NCI-H2171 (cell line): ENCODE results near the gene AKT1S1.

Experiments
- DNase-seq: peaks from one replicate; lab custom pipeline; 2025; lab: John Stamatoyannopoulos, UW

Gene AKT1S1

GRCh38 chr19:49907745-49908446 lies 30.7 kb upstream of the AKT1S1 start:
- DNase-seq: no peak

DNA sequence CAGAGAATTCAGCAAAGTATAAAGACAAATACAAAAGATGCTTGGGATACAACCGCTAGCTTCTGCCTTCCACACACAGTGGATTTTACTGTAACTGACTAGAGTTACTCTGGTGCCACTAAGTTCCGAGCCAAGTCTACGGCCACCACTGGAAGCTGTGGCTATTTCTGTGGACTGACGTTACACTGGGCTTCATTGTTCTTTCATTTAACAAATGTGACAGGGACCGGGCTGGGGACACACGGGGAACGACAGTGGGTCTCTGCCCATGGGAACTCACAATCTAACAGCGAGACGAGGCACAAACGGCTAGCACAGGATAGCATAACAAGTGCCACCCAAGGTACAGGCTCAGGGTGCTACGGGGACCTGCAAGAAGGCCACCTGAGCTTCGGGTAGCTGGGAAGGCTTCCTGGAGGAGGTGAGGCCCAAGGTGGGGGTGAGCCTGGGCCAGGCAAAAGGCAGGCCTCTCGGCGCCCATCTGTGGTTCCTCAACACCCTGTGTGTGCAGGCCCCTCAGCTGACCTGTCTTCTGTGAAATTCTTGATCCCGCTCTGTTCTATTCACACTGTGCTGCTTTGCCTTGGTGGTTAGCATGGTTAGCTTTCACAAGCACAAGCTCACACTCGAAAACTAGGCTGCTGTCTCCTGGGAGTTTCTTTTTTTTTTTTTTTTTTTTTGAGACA lies 29.9 kb upstream of the AKT1S1 start:
- DNase-seq: no peak

DNA sequence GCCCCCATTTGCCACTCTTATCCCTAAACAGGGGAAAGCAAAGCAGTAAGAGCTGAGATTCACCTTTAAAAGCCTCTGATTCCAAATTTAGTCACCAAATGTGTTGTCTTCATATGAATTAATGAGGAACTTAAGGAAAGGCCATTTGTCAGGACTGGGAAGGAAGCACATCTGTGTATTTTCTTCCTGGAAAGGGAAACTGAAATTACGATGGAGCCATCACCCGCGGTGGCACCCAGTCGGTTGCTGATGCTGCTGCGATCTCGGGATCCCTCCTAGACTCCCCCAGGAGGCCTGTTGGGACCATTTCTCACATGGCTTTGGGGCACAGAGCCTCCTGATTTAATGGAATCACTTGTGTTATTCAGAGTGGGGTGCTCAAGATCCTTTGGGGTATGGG lies 27.0 kb upstream of the AKT1S1 start:
- DNase-seq: no peak

- DNase-seq: no peak
These were observed 19.9 kb upstream of the AKT1S1 start, which contains the start of gene IL4I1 for GRCh38 chr19:49896863-49897621. Gene IL4I1, minus strand, starts transcription at chr19:49896887. Its CDS starts 727 bp downstream, at chr19:49896160.

- no peak for DNase-seq
These were observed 18.6 kb upstream of the AKT1S1 start for GRCh38 chr19:49895566-49896297.

DNA sequence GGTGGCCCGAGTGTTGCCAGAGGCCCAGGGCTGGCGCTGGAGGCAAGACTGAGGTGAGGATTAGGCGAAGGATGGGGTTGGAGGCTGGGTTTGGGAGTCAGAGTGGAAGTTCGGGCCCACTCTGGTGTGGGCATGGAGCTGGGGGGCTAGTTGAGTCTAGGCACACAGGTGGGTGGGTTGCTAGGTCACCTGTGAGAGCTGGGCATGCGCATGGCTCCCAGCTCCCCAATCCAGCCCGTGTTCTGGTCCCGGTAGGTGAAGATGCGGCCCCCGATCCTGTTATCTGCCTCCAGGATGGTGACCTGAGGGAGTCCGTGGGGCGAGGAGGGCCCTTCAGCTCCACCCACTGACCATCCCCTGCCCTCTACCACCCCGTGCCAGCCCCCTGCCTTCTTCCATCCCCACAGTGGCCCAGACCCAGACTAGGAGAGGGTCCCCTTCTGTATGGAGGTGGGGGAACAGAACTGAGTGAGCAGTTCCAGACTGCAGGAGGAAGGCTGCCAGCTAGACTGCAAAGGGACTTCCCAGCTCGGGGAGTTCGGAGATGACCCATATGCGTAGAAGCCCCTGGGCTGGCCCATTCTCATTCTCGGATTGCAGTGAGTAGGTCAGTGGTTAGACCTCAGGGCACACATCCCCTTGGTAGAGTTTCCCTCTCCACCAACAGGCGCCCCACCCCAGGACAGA lies 17.9 kb upstream of the AKT1S1 start:
- no peak for DNase-seq

- no peak for DNase-seq
These were observed 17.0 kb upstream of the AKT1S1 start for GRCh38 chr19:49894011-49894664.

- DNase-seq: no peak
These were observed 15.6 kb upstream of the AKT1S1 start for GRCh38 chr19:49892716-49893115.

- DNase-seq: no peak
These were observed 14.2 kb upstream of the AKT1S1 start for GRCh38 chr19:49891393-49891792.

GRCh38 chr19:49890349-49891311 lies 13.5 kb upstream of the AKT1S1 start:
- DNase-seq: peak; percentile 42

DNA sequence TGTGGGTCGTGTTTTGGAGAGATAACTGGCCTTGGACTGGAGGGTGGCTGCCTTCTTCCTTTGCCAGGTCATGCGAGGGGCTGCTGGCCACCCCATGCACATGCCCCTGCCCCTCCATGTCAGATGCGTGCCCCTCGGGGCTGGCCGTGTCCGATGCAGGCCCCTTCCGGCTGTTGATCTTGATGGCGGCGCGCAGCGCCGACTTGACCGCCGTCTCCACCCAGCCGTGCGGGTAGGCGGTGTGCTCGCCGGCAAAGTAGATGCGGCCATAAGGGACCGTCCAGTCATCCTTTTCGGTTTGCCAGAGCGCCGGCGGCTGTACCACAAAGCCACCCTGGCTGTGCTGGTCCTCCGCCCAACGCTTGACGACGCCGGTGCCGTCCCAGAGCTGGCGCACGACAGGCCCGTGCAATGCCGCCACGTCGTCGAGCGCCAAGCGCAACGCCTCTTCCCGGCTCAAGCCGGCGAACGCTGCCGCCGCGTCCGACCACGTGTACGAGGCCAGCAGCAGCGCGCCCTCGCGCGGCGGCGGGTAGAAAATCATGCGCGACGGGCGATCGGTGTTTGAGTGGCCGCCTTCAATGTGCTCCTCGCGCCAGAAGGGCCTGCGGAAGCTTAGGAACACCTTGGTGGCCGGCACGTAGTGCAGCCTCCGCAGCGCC lies 12.7 kb upstream of the AKT1S1 start:
- peak; percentile 25 for DNase-seq

- no peak for DNase-seq
These were observed 12.0 kb upstream of the AKT1S1 start for GRCh38 chr19:49889038-49889686.

- no peak for DNase-seq
These were observed 11.3 kb upstream of the AKT1S1 start for GRCh38 chr19:49888510-49888824.

- DNase-seq: no peak
These were observed 10.7 kb upstream of the AKT1S1 start for GRCh38 chr19:49887665-49888509.

GRCh38 chr19:49887037-49887664 lies 10.0 kb upstream of the AKT1S1 start:
- DNase-seq: no peak

GRCh38 chr19:49884760-49885159 lies 7.6 kb upstream of the AKT1S1 start:
- DNase-seq: no peak

DNA sequence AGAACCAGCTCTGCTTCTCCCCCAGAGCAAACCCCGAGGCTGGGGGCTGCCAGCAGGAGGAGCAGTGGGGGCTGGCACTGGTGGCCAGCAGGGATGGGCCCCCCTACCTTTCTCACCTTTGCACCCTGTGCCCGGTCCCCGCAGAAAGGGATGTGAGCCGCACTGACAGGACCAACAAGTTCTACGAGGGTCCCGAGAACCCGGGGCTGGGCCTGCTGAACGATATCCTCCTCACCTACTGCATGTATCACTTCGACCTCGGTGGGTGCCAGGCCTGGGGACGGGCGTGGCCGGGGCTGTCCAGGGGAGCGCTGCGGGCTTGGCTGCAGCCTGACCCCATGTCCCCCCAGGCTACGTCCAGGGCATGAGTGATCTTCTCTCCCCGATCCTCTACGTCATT lies 7.0 kb upstream of the AKT1S1 start:
- no peak for DNase-seq

DNA sequence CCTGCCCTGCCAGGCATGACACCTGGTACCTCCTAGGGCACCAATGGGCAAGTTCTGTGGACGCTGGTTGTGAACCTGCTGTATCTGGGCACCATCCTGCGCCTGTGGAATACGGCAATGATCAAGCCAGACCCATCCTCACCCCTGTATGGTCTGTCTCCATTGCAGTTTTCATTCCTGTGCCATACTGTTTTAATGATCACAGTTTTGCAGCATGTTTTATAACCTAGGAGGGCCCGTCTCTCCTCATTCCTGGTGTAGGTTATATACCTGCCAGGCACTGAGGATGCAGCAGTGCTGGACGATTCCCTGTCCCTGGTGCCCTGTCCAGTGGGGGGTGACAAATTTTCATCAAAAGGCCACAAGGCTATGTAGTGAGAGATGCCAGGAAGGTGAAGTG lies 5.9 kb upstream of the AKT1S1 start:
- no peak for DNase-seq
